Diencephalon (tissue), 1 donor: ENCODE data around the gene MAPK11. TPM values are rescaled to one million over a fixed set of nuclear protein-coding genes. Genes with fewer than 3 reads are reported as not detected.

ENCODE experiments used
- total RNA-seq: library from RNA; depleted of rRNA; stranded (reverse); fragments of >200 nt; gene quantifications from one replicate; pipeline ENCODE4 v1.2.3, GENCODE V29; 2014

Gene MAPK11
- total RNA-seq, result 13.4 TPM

GRCh38 chr22:50269970-50270665, at the start of gene MAPK11:
Gene MAPK11 (minus strand): TSS chr22:50270380. CDS start chr22:50270292, 88 bp downstream.

GRCh38 chr22:50306753-50307749, 36.9 kb upstream of the MAPK11 start, which contains the start of gene PLXNB2:
Gene PLXNB2 (minus strand): TSS chr22:50307646. CDS start chr22:50290584, 17,062 bp downstream.

DNA sequence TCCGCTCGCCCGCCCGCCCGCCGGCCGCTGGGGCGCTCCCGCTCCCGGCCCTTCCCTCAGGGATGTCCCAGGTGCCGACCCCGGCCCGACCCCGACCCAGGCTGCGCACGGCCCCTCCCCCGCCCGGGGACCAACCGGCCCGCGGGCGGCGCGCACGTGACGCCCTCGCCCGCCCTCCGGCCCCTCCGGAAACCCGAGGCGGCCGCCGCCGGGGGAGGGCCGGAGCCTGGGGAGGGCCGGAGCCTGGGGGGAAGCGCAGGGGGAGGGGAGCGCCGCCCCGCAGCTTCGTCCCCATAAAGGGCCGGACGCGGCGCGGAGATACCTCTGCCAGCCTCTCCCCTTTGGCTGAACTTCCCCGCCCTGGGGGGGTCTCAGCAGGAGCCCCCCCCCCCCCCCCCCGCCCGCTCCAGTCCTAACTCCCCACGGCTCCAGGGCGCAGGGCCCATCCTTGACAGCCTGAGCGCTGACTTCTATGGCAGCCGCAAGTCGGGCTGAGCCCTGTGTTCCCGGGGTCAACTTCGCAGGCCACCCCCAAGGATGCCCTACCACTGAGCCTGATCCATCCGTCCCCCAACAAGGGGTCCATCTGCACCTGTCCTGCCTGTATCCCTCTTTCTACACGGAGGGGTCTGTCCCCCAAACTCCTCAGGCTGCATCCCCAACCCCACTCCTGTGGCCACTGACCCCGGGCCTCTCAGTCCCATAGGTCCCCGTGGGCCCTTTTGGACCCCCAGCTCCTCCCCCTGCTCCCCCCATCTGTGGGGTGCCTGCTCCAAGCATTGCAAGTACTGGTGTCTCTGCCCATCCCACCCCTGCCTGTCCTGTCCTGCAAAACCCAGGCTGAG, 8.3 kb downstream of the MAPK11 start, which contains the start of gene MAPK12:
Gene MAPK12 (minus strand): TSS at position 69 of the 845 bp plus-strand sequence. CDS start 174 bp downstream, outside the sequence.

GRCh38 chr22:50250555-50251476, 19.4 kb downstream of the MAPK11 start, which contains the start of gene HDAC10:
Gene HDAC10 (minus strand): TSS chr22:50251265. CDS start chr22:50251032, 233 bp downstream.

DNA sequence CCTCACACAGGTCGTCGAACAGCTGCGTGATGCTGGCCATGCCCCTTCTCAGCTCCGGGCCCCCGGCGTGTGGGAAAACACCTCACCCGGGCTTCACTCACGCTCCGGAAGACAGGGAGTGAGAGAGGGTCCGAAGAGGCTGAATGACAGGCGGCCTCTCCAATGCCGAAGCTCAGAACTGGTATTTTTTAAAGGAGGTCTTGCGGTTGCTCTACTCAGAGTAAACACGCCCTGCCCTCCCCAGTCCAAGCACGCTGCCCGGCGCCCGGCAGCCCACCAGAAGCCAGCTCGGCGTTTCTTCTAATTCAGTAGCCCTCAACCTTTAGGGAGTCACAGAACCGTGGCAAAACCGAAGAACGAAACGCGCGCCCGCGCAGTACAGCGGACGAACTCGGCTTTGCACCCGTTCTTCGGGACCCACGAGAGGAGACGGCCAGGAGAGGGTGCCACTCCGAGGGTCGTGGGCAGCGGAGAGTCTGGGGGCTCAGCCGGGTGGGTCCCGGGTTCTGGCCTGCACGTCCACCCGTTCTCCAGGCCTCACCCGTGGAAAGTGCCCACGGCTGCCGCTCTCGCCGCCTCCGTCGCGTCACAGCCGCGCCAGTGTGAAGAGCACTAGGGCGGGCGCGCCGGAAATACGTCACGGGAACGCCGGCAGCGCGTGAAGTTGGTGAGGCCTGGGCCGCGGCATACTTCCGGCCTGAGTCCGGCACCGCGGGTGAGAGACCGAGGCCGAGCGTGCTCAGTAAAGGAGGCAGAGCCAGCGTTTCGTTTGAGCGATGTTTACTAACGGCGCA, 25.6 kb downstream of the MAPK11 start, which contains the start of gene TUBGCP6:
Gene TUBGCP6 (minus strand): TSS at position 604 of the 794 bp plus-strand sequence. CDS start 564 bp downstream, at position 40.

Other genes starting within 250 kb of the MAPK11 start
- gene TTLL8, start 212.1 kb downstream of the MAPK11 start, total RNA-seq, result not detected
- gene MLC1, start 185.0 kb downstream of the MAPK11 start, total RNA-seq, result 74.5 TPM
- 1.8 TPM for gene MOV10L1, start 180.4 kb downstream of the MAPK11 start, total RNA-seq
- 4.8 TPM for gene PANX2, start 99.6 kb downstream of the MAPK11 start, total RNA-seq
- 5.5 TPM for gene TRABD, start 84.5 kb downstream of the MAPK11 start, total RNA-seq
- 7.4 TPM for gene SELENOO, start 69.4 kb downstream of the MAPK11 start, total RNA-seq
- 34.4 TPM for gene TUBGCP6, start 25.4 kb downstream of the MAPK11 start, total RNA-seq
- 19.6 TPM for gene HDAC10, start 19.1 kb downstream of the MAPK11 start, total RNA-seq
- 11.8 TPM for gene MAPK12, start 8.7 kb downstream of the MAPK11 start, total RNA-seq
- gene PLXNB2, start 37.3 kb upstream of the MAPK11 start, total RNA-seq, result 52.4 TPM
- 24.2 TPM for gene DENND6B, start 56.6 kb upstream of the MAPK11 start, total RNA-seq
- 62.1 TPM for gene PPP6R2, start 72.9 kb upstream of the MAPK11 start, total RNA-seq
- gene SBF1, start 204.7 kb upstream of the MAPK11 start, total RNA-seq, result 89.3 TPM
- gene ADM2, start 211.2 kb upstream of the MAPK11 start, total RNA-seq, result not detected
- not detected for gene MIOX, start 216.5 kb upstream of the MAPK11 start, total RNA-seq
- gene LMF2, start 237.3 kb upstream of the MAPK11 start, total RNA-seq, result 16.6 TPM
- 44.5 TPM for gene NCAPH2, start 237.8 kb upstream of the MAPK11 start, total RNA-seq